ENCODE measurements around the gene ERI3.

GRCh38 chr1:44355582-44356305 is 687 bp upstream of the ERI3 start:
- TF ChIP-seq FOS (IDR thresholded peaks at IDR 0.05; ENCODE audit: low read depth, low read length) (no peak), CTCF (conservative IDR thresholded peaks at IDR 0.05; ENCODE audit: low read depth, low read length) (no peak), RAD21 (IDR thresholded peaks at IDR 0.05; ENCODE audit: low read length) (no peak), POLR2A (IDR thresholded peaks at IDR 0.05; ENCODE audit: low read depth, low read length) (no peak), SMC3 (IDR thresholded peaks at IDR 0.05; ENCODE audit: low read depth, low read length) (no peak), CEBPB (IDR thresholded peaks at IDR 0.05; ENCODE audit: low read depth, low read length) (no peak), MXI1 (IDR thresholded peaks at IDR 0.05; ENCODE audit: borderline replicate concordance, low read depth, low read length) (no peak), USF2 (IDR thresholded peaks at IDR 0.05; ENCODE audit: low read depth, low read length) (no peak), RCOR1 (IDR thresholded peaks at IDR 0.05; ENCODE audit: insufficient replicate concordance, low read length) (no peak)

Measured in IMR-90 (cell line).